Endothelial cell of umbilical vein (primary cell): Measurements from ENCODE around the gene GLRX5. TPM values are rescaled to one million over a fixed set of nuclear protein-coding genes. Genes with fewer than 3 reads are reported as not detected.

Source experiments
- BruUV-seq: library from RNA; stranded (reverse); fragments of 400-500 nt; replicated peaks from 2 replicates; lab custom pipeline; 2021; lab: Mats Ljungman, UMichigan
- CTCF ChIA-PET: fragments of 300-600, 350-600 bp; sonication (Branson Sonifier 250); formaldehyde crosslinking; loops from one replicate; lab custom pipeline; 2021; ENCODE audit warnings: antibody characterized with exemption, inconsistent platforms; lab: Charles Lee
- POLR2A ChIA-PET: fragments of 300-600, 350-600 bp; sonication (Branson Sonifier 250); formaldehyde crosslinking; loops from one replicate; lab custom pipeline; 2021; ENCODE audit warnings: antibody characterized with exemption, inconsistent platforms; lab: Charles Lee
- DNase-seq: peaks from one replicate; pipeline ENCODE4 v3.0.0-alpha.2; 2011; ENCODE audit warnings: low read depth, low spot score
- FAIRE-seq: peaks from 2 replicates; lab custom pipeline; 2011; peaks lifted over from hg19 to GRCh38; lab: Jason Lieb, UNC
- H2AFZ ChIP-seq: 2 replicates; pipeline ENCODE4 v1.6.0; 2012; ENCODE audit warnings: low read depth, low read length, control low read depth, inconsistent platforms
- H3K27ac ChIP-seq: 2 replicates; pipeline ENCODE4 v1.5.1; 2011; ENCODE audit warnings: low read depth, mild to moderate bottlenecking, control low read depth, low read length, moderate library complexity; ENCODE audit not compliant: insufficient read depth
- H3K27me3 ChIP-seq, 2 experiments: 2 replicates each; pipeline versions ENCODE4 v1.6.0 to v1.6.1; 2011; ENCODE audit warnings: low read length in 2 of 2, mixed read lengths in 1 of 2; ENCODE audit not compliant: control insufficient read depth in 2 of 2, insufficient read depth in 2 of 2
- H3K36me3 ChIP-seq, 2 experiments: 2 replicates in 1 of 2; 3 replicates in 1 of 2; pipeline ENCODE4 v1.5.1; 2011; ENCODE audit warnings: low read length in 2 of 2, mild to moderate bottlenecking in 1 of 2, moderate library complexity in 1 of 2; ENCODE audit not compliant: control insufficient read depth in 2 of 2, insufficient read depth in 2 of 2; ENCODE audit errors: extremely low read depth in 1 of 2
- H3K4me1 ChIP-seq: 3 replicates; pipeline ENCODE4 v1.5.1; 2011; ENCODE audit warnings: mild to moderate bottlenecking, low read length; ENCODE audit not compliant: control insufficient read depth, insufficient read depth; ENCODE audit errors: extremely low read depth
- H3K4me2 ChIP-seq: 2 replicates; pipeline ENCODE4 v1.6.1; 2011; ENCODE audit warnings: low read length, control low read depth, mixed read lengths; ENCODE audit not compliant: insufficient read depth
- H3K4me3 ChIP-seq, 3 experiments: fragments of 200-600 bp in 1 of 3; sonication (generic), shearing (Covaris generic) in 1 of 3; replicated peaks in 1 of 3; 2 replicates each; pipeline ENCODE4 v1.5.1; 2011 to 2016; ENCODE audit warnings: control low read depth in 3 of 3, low read length in 3 of 3, mild to moderate bottlenecking in 2 of 3, inconsistent platforms in 1 of 3, low read depth in 1 of 3, moderate library complexity in 1 of 3; ENCODE audit not compliant: insufficient read depth in 1 of 3
- H3K79me2 ChIP-seq: 2 replicates; pipeline ENCODE4 v1.6.0; 2012; ENCODE audit warnings: low read length, inconsistent platforms; ENCODE audit not compliant: control insufficient read depth, insufficient read depth
- H3K9ac ChIP-seq: replicated peaks from 2 replicates; pipeline ENCODE3; 2011; ENCODE audit warnings: low read length, control low read depth; ENCODE audit not compliant: insufficient read depth; ENCODE audit errors: extremely low read depth
- H3K9me1 ChIP-seq: replicated peaks from 3 replicates; pipeline ENCODE4 v1.6.0; 2011; ENCODE audit warnings: mild to moderate bottlenecking, low read length; ENCODE audit not compliant: control insufficient read depth, insufficient read depth; ENCODE audit errors: extremely low read depth
- H3K9me3 ChIP-seq: replicated peaks from 2 replicates; pipeline ENCODE4 v1.5.1; 2012; ENCODE audit warnings: low read length, inconsistent platforms; ENCODE audit not compliant: control insufficient read depth, insufficient read depth
- H4K20me1 ChIP-seq: replicated peaks from 2 replicates; pipeline ENCODE3; 2011; ENCODE audit warnings: mild to moderate bottlenecking, low read length; ENCODE audit not compliant: control insufficient read depth, insufficient read depth; ENCODE audit errors: extremely low read depth
- CTCF ChIP-seq, 2 donors: IDR thresholded peaks; 1 replicate in 1 of 2; 2 replicates in 1 of 2; pipeline ENCODE4 v1.5.1; 2011; ENCODE audit warnings: low read length in 2 of 2, mild to moderate bottlenecking in 2 of 2, moderate library complexity in 2 of 2, control low read depth in 1 of 2, inconsistent platforms in 1 of 2, low read depth in 1 of 2; ENCODE audit not compliant: insufficient read depth in 1 of 2; ENCODE audit errors: extremely low read depth in 1 of 2
- EZH2 ChIP-seq: IDR thresholded peaks from 2 replicates; pipeline ENCODE4 v1.6.1; 2012; ENCODE audit warnings: borderline replicate concordance, low read depth, mild to moderate bottlenecking, moderate library complexity, low read length, inconsistent platforms; ENCODE audit not compliant: severe bottlenecking
- FOS ChIP-seq: IDR thresholded peaks from 2 replicates; pipeline ENCODE4 v1.6.1; 2011; ENCODE audit warnings: mild to moderate bottlenecking, low read length, moderate library complexity, borderline replicate concordance; ENCODE audit not compliant: insufficient read depth
- GATA2 ChIP-seq: IDR thresholded peaks from 2 replicates; pipeline ENCODE4 v1.7.0; 2011; ENCODE audit warnings: low read depth, mild to moderate bottlenecking, moderate library complexity, mixed read lengths, low read length; ENCODE audit not compliant: insufficient read length, insufficient read depth
- JUN ChIP-seq: IDR thresholded peaks from 2 replicates; pipeline ENCODE4 v1.6.1; 2011; ENCODE audit warnings: borderline replicate concordance, low read depth; ENCODE audit not compliant: insufficient read length, insufficient read depth
- MAX ChIP-seq: IDR thresholded peaks from 2 replicates; pipeline ENCODE4 v1.6.1; 2011; ENCODE audit not compliant: insufficient read depth, insufficient read length
- MYC ChIP-seq: IDR thresholded peaks from one replicate; pipeline ENCODE4 v1.6.1; 2011; ENCODE audit warnings: mild to moderate bottlenecking, low read depth, low read length
- POLR2A ChIP-seq: IDR thresholded peaks from 2 replicates; pipeline ENCODE4 v1.6.1; 2012; ENCODE audit warnings: low read depth, mild to moderate bottlenecking, control low read depth, low read length
- POLR2AphosphoS5 ChIP-seq: IDR thresholded peaks from 2 replicates; pipeline ENCODE4 v1.6.1; 2012; ENCODE audit warnings: low read depth, mild to moderate bottlenecking, control low read depth, low read length, moderate library complexity; ENCODE audit not compliant: insufficient read depth
- dilution Hi-C: fragments of 300-500 bp; cut with MboI; formaldehyde crosslinking; loops from one replicate; pipeline ENCODE4 v1.15.0; 2019; ENCODE audit warnings: low sequenced_read_pairs; ENCODE audit not compliant: extremely low pct_ligation_motif_present
- intact Hi-C: fragments of 100-400 bp; cut with micrococcal nuclease; formaldehyde crosslinking; loops from one replicate; pipeline ENCODE4 v1.10.0; 2022
- polyA plus RNA-seq, 4 experiments: library from polyadenylated mRNA; depleted of rRNA in 3 of 4; stranded (reverse) in 3 of 4; unstranded in 1 of 4; fragments of >200 nt; gene quantifications; 2 replicates each; pipeline versions ENCODE4 v1.2.1 to v1.2.3, GENCODE V29; 2011 to 2012; ENCODE audit warnings: missing spikeins in 1 of 4
- total RNA-seq: library from RNA; stranded (reverse); gene quantifications from 2 replicates; pipeline ENCODE4 v1.2.3, GENCODE V29; 2021

GLRX5 gene
- total and polyA plus RNA-seq, 2 donors (not counting 3 experiments of a cell fraction or from before 2014, with no cell fraction given) = 42.6 to 52.0 TPM

GRCh38 chr14:95504135-95505029 is 30.5 kb upstream of the GLRX5 start:
- DNase-seq (peak; percentile 50), FAIRE-seq (peak; percentile 80)
- Histone ChIP-seq H3K9ac (no peak overlapping the region), H4K20me1 (no peaks in the 10 kb centered on the region), H3K4me1 (peaks cover 37% of the 10 kb centered on the region), H3K36me3 (no peaks in the 10 kb centered on the region), H3K4me3 (no peak overlapping the region), H3K27me3 (no peaks in the 10 kb centered on the region), H3K4me2 (no peak overlapping the region), H3K9me3 (no peaks in the 10 kb centered on the region), H2AFZ (no peak overlapping the region), H3K79me2 (peaks cover 1% of the 10 kb centered on the region), H3K27ac (no peak overlapping the region), H3K9me1 (no peaks in the 10 kb centered on the region)
- intact Hi-C loops = no loop called here
- dilution Hi-C loops = no loop called here
- TF ChIP-seq EZH2 (no peak), JUN (no peak), POLR2A (no peak), FOS (no peak), MYC (no peak), POLR2AphosphoS5 (no peak), CTCF (IDR thresholded peaks at IDR 0.05; ENCODE audit: extremely low read depth in 1 of 2, insufficient read depth in 1 of 2, low read depth in 1 of 2, low read length in 2 of 2) (no peak), MAX (no peak), GATA2 (no peak)
- POLR2A ChIA-PET = no interaction called here
- no TSS peak for BruUV-seq
- CTCF ChIA-PET = interaction anchor here (1.1 to 2.8 kb wide), 5 partner anchors 8 to 41 kb away, joined by 3 to 16 read pairs (median 4); partner anchors contain the start of gene SYNE3
